NCI-H1417 (cell line): ENCODE measurements around the gene IRS1.

ENCODE experiments used
- DNase-seq, 3 experiments: peaks; one replicate each; lab custom pipeline; 2025; lab: John Stamatoyannopoulos, UW

IRS1 gene

GRCh38 chr2:226721541-226721940, 78.1 kb downstream of the IRS1 start:
- DNase-seq = no peak

DNA sequence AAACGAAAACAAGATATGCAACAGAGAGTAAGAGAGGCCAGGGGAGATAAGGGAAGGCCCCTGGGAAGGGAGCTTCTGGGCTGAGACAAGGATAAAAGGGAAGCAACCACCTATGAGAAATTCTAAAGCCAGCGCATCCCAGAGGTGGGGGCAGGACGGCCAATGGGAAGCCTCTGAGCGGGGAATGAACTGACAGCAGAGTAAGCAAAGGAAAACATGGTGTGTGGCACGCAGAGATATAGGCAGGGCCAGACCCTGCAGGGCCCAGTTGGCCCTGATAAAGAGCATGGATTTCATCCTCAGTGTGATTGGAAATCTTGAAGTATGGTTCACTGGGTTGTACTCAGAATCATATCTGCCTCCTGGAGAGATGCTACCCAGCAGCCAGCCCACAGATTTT, 78.7 kb downstream of the IRS1 start:
- no peak for DNase-seq

DNA sequence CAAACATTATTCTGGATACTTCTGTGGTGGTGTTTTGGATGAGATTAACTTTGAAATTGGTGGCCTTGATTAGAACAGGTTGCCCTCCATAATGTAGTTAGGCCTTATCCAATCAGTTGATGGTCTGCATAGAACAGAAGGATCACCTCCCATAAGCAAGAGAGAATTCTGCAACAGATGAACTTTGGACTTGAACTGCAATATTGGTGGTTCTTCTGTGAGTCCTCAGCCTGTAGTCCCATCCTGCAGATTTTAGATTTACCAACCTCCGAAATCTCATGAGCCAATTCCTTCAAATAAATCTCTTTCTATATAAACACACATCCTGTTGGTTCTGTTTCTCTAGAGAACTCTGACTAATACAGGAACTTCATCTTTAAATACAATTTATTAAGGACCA, 81.9 kb downstream of the IRS1 start:
- no peak for DNase-seq

- no peak for DNase-seq
Measured at GRCh38 chr2:226716126-226716525, 83.5 kb downstream of the IRS1 start.

GRCh38 chr2:226715347-226715990, 84.2 kb downstream of the IRS1 start:
- DNase-seq = no peak

- DNase-seq = no peak
Measured at GRCh38 chr2:226712941-226713340, 86.7 kb downstream of the IRS1 start.

- DNase-seq = no peak
Measured at GRCh38 chr2:226711606-226712296, 87.9 kb downstream of the IRS1 start.

DNA sequence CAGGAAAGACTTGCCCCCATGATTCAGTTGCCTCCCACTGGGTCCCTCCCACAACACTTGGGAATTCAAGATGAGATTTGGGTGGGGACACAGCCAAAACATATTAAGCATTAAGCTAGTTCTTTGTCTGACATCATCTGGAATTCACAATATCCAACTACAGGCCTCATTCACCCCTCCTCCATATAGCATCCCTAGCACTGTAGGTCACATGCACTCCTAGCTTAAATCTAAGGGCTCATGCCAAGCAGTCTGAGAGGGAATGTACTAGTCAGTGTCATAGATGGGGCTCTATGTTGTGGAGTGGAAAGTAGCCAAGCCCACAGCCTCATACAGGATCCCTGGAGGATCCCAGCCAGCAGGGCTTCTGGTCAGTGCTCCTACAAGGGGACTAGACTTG, 92.1 kb downstream of the IRS1 start:
- no peak for DNase-seq

DNA sequence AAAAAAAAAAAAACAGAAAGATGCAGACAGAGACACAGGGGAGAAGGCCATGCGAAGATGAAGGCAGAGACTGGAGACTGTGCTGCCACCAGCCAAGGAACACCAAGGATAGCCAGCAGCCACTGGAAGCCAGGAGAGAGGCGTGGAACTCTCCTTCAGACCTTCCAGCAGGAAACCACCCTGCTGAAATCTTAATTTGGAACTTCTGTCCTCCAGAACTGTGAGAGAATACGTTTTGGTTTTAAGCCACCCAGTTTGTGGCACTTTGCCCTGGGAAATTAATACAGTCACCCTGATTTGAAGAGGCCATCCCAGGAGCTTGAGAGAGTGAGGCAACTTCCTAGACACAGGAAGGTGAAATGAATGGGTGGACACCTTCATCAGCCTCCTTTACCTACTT, 93.7 kb downstream of the IRS1 start:
- DNase-seq = no peak

GRCh38 chr2:226705133-226705886, 94.3 kb downstream of the IRS1 start:
- DNase-seq = no peak

DNA sequence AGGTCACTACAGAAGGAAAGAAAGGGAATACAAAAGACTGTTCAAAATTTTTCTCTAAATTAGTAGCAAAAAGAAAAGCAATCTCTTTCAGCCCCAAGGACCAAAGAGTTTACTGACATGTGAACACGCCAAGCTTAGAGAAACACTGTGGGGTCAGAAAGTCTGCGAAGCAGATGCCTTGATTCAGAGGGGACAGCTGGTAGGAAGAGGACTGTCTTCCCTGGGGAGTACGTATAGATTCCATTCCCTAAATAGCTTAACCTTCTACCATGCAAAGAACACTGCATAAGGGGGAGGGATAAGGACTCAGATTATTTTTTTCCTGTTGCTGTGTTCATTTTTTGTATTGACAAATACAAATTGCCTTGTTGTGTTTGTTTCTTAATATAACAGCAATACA, 96.1 kb downstream of the IRS1 start:
- DNase-seq = no peak

DNA sequence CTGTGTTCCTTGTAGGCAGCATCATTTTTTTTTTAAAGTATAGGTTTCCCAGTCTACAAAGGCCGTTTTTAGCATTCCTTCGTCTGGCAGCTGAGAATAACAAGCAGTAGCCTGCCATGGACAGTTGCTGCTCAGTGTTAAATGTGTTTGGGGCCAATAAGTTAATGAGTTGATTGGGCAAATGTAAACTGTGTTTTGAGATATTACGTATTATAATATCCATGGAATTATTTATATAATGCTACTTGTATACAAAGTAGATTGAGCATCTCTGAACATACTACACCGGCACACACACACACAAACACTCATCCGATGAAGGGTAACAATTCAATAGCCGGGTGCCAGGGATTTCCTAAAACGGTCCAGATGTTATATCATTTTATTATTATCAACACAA, 97.2 kb downstream of the IRS1 start:
- no peak for DNase-seq

DNA sequence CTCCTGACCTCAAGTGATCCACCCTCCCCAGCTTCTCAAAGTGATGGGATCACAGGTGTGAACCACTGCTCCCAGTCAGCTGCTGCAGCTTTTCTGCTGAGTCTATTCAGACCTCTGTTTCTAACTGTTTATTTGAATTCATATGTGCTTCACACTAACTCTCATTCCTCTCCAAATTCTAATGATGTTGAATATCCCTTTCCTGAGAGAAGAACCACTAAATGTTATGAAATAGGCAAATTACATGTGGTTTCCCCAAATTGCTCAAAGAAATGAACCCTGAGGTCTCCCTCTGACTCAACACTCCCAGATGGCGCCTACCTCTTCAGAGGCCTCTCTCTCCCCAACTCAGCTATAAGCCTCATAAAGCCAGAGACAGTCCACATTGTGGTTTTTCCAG, 98.6 kb downstream of the IRS1 start:
- no peak for DNase-seq

DNA sequence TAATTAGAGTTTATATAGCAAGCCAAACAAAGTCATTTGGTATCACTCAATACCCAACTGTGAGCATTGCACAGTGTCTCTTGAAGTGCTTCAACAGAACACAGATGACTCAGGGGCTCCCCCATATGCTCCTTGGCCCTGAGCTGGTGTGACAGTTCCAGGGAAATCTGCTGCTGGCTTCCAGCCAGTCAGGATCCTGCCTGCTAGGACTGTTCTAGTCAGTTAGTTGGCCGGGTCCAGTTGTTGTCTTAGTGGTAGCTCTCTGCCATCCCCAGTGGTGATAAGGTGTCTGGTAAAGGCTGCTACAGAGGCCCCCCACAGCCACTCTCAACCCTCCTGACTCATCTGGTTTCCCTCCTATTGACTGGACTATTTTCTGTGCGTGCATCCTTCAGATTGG, 100.3 kb downstream of the IRS1 start:
- DNase-seq = no peak

- DNase-seq = no peak
Measured at GRCh38 chr2:226698671-226699070, 100.9 kb downstream of the IRS1 start.

DNA sequence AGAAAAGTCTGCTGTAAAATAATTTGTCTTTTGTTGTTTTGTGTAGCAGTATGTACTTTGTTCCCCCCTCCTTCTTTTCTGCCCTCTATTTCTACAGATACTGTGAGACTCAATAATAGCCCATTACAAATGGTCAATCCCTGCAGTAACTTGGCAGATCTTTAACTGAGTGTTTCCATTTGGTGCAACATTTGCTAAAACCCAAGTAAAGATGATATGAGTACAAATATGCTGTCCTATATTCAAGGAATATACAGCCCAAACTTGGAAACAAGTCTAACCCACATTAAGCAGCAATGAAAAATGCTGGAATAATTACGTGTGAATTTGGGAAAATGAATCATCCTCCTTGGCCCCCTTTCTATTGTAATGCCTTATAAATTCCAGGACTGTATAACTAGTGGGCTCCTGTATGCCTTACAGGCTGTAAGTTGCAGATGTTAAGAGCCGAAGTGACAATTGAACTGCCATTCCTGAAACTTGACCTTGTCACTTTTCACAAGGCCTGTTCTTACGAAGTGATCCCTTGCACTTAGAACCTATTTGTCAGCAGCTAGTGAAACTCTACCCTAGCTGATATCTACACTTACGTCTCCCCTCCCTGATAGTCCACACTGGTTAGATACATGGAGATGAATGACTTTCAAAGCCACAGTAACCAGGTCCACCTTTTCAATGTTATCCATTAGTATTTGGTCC, 104.9 kb downstream of the IRS1 start:
- no peak for DNase-seq

DNA sequence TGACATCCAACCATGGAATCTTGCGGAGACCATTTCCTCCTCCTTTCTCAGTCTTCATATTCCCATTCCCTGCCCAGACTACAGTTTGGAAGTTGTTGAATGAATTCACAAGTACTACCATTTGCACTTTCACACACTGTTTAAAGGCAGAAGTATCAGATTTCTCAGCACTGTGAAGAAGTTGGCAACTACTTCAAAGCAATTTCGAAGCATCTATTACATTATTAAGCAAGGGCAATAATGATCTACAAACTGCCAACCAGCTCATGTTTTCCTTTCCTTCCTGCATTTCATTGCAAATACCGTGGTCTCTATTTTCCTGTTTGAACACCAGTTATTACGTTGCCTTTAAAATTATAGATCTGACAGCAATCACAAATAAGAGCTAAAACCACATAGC, 105.5 kb downstream of the IRS1 start:
- DNase-seq = no peak

DNA sequence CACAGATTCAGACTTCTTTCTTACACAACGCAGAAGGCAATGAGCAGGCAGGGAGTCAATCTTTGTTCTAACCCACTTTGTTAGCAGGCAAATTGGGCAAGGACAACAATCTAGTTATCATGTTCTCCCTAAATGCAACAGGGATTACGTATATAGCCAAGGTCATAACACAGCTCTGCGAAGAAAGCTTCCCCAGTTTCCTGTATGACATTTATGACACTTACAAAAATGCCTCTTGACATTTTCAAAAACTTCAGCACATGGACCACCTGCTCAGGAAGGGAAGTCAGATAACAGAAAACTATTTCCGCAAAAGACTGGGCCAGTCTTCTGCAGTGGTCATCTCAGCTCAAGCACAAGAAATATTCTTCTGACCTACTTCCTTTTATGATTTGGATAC, 106.1 kb downstream of the IRS1 start:
- DNase-seq = no peak

GRCh38 chr2:226692521-226693126, 107.0 kb downstream of the IRS1 start:
- DNase-seq = no peak

GRCh38 chr2:226691255-226691654, 108.4 kb downstream of the IRS1 start:
- DNase-seq = peak in 2 of 3 experiments; percentile 7 to 34

GRCh38 chr2:226690461-226691024, 109.1 kb downstream of the IRS1 start:
- DNase-seq = peak in 1 of 3 experiments; percentile 35
